SU-DHL-6 (cell line): Measurements from ENCODE around the gene RASGRP2.

Experiments used
- H2AFZ ChIP-seq: fragments of 200-600 bp; sonication (generic); 2 replicates; pipeline ENCODE4 v1.6.1; 2014; ENCODE audit warnings: low read depth, mild to moderate bottlenecking, moderate library complexity, mixed read lengths, antibody characterized with exemption, low read length; ENCODE audit not compliant: severe bottlenecking
- H3F3A ChIP-seq: fragments of 200-600 bp; shearing (Covaris generic); 2 replicates; pipeline ENCODE4 v1.6.0; 2016; ENCODE audit warnings: antibody characterized with exemption, mild to moderate bottlenecking; ENCODE audit not compliant: insufficient read depth
- H3K27ac ChIP-seq: fragments of 200-600 bp; sonication (generic); 2 replicates; pipeline ENCODE4 v1.5.1; 2016; ENCODE audit warnings: low read depth, mild to moderate bottlenecking, low read length, moderate library complexity, mixed read lengths
- H3K27me3 ChIP-seq: fragments of 200-600 bp; sonication (generic), shearing (Covaris generic); 2 replicates; pipeline ENCODE4 v1.6.0; 2014; ENCODE audit warnings: mild to moderate bottlenecking, low read length
- H3K36me3 ChIP-seq: fragments of 200-600 bp; sonication (generic); 2 replicates; pipeline ENCODE4 v1.6.1; 2014; ENCODE audit warnings: mild to moderate bottlenecking, low read length, mixed read lengths
- H3K4me2 ChIP-seq: fragments of 300-600, 200-600 bp; shearing (Covaris generic), sonication (generic); 2 replicates; pipeline ENCODE4 v1.6.0; 2014; ENCODE audit warnings: low read length, low read depth, mild to moderate bottlenecking; ENCODE audit not compliant: poor library complexity, severe bottlenecking
- H3K4me3 ChIP-seq: fragments of 200-600 bp; sonication (generic); 2 replicates; pipeline ENCODE4 v1.5.1; 2014; ENCODE audit warnings: antibody characterized with exemption, low read length, mild to moderate bottlenecking, mixed read lengths; ENCODE audit not compliant: insufficient read depth, poor library complexity, severe bottlenecking
- H3K79me2 ChIP-seq: fragments of 200-600 bp; sonication (generic); 2 replicates; pipeline ENCODE4 v1.6.1; 2014; ENCODE audit warnings: mild to moderate bottlenecking, low read length, moderate library complexity; ENCODE audit not compliant: insufficient read depth
- H3K9ac ChIP-seq: fragments of 200-600 bp; sonication (generic); 2 replicates; pipeline ENCODE4 v1.7.0; 2014; ENCODE audit warnings: mild to moderate bottlenecking, low read length
- H3K9me2 ChIP-seq: fragments of 200-600 bp; sonication (generic); replicated peaks from 2 replicates; pipeline ENCODE4 v1.6.1; 2014; ENCODE audit warnings: low read length; ENCODE audit not compliant: insufficient read depth
- H3K9me3 ChIP-seq: fragments of 200-600 bp; sonication (generic); 2 replicates; pipeline ENCODE4 v1.6.1; 2014; ENCODE audit warnings: low read length, mixed read lengths; ENCODE audit not compliant: insufficient read depth
- H4K20me1 ChIP-seq: fragments of 200-600 bp; sonication (generic); 2 replicates; pipeline ENCODE4 v1.6.1; 2014; ENCODE audit warnings: low read depth, mild to moderate bottlenecking, antibody characterized with exemption, low read length, moderate library complexity, mixed read lengths
- CTCF ChIP-seq: fragments of 200-600 bp; sonication (generic); IDR thresholded peaks from one replicate; pipeline ENCODE4 v1.5.1; 2017; ENCODE audit warnings: antibody characterized with exemption, mild to moderate bottlenecking, low read length, moderate library complexity; ENCODE audit not compliant: insufficient read depth, poor library complexity, severe bottlenecking
- EZH2phosphoT487 ChIP-seq: fragments of 200-600 bp; sonication (generic), shearing (Covaris generic); conservative IDR thresholded peaks from 2 replicates; pipeline ENCODE4 v1.6.1; 2018; ENCODE audit warnings: mild to moderate bottlenecking, antibody characterized with exemption, low read length, moderate library complexity, mixed read lengths

RASGRP2 gene

GRCh38 chr11:64717268-64717578 is 26.7 kb downstream of the RASGRP2 start:
- Histone ChIP-seq H3K79me2 (no peaks in the 10 kb centered on the region), H3K27me3 (no peaks in the 10 kb centered on the region), H3K4me2 (no peak overlapping the region), H3K9me2 (no peaks in the 10 kb centered on the region), H3K9me3 (no peaks in the 10 kb centered on the region), H2AFZ (no peak overlapping the region), H3K9ac (no peak overlapping the region), H3K4me3 (no peak overlapping the region), H3K36me3 (no peaks in the 10 kb centered on the region), H3K27ac (no peak overlapping the region), H3F3A (no peaks in the 10 kb centered on the region), H4K20me1 (no peaks in the 10 kb centered on the region)
- TF ChIP-seq EZH2phosphoT487, result no peak

- Histone ChIP-seq H3K36me3 (no peaks in the 10 kb centered on the region), H3K9me2 (no peaks in the 10 kb centered on the region), H3K27ac (no peak overlapping the region), H3F3A (no peaks in the 10 kb centered on the region), H2AFZ (no peak overlapping the region), H3K9ac (no peak overlapping the region), H3K4me2 (no peak overlapping the region), H3K27me3 (no peaks in the 10 kb centered on the region), H3K9me3 (no peaks in the 10 kb centered on the region), H3K79me2 (no peaks in the 10 kb centered on the region), H3K4me3 (no peak overlapping the region), H4K20me1 (no peaks in the 10 kb centered on the region)
- TF ChIP-seq EZH2phosphoT487 (no peak), CTCF (no peak)
Observed at GRCh38 chr11:64716473-64717267, 27.3 kb downstream of the RASGRP2 start.

- TF ChIP-seq CTCF (no peak), EZH2phosphoT487 (no peak)
- H3K9me2 ChIP-seq, result no peaks in the 10 kb centered on the region
- no peaks in the 10 kb centered on the region for H3K36me3 ChIP-seq
- H3K9ac ChIP-seq, result no peak overlapping the region
- H3K4me3 ChIP-seq, result no peak overlapping the region
- H3K9me3 ChIP-seq, result no peaks in the 10 kb centered on the region
- H3K27ac ChIP-seq, result no peak overlapping the region
- H3F3A ChIP-seq, result no peaks in the 10 kb centered on the region
- no peaks in the 10 kb centered on the region for H4K20me1 ChIP-seq
- H3K27me3 ChIP-seq, result no peaks in the 10 kb centered on the region
- H3K79me2 ChIP-seq, result no peaks in the 10 kb centered on the region
- no peak overlapping the region for H2AFZ ChIP-seq
- no peak overlapping the region for H3K4me2 ChIP-seq
Observed at GRCh38 chr11:64715756-64716472, 28.0 kb downstream of the RASGRP2 start.

GRCh38 chr11:64715110-64715509 is 28.8 kb downstream of the RASGRP2 start:
- Histone ChIP-seq H3K4me3 (no peak overlapping the region), H4K20me1 (no peaks in the 10 kb centered on the region), H3K4me2 (no peak overlapping the region), H3K79me2 (no peaks in the 10 kb centered on the region), H2AFZ (no peak overlapping the region), H3F3A (no peaks in the 10 kb centered on the region), H3K27ac (no peak overlapping the region), H3K27me3 (no peaks in the 10 kb centered on the region), H3K36me3 (no peaks in the 10 kb centered on the region), H3K9ac (no peak overlapping the region), H3K9me3 (no peaks in the 10 kb centered on the region), H3K9me2 (no peaks in the 10 kb centered on the region)
- TF ChIP-seq EZH2phosphoT487, result no peak
- TF ChIP-seq CTCF, result no peak
